Esophagus squamous epithelium (tissue), 5 donors: Measurements from ENCODE around the gene ADAMTSL2. TPM values are rescaled to one million over a fixed set of nuclear protein-coding genes. Genes with fewer than 3 reads are reported as not detected.

Source experiments
- DNase-seq: peaks from one replicate; lab custom pipeline; 2025; lab: John Stamatoyannopoulos, UW
- H3K27ac ChIP-seq, 4 donors: fragments of 200-600 bp; sonication (generic); one replicate each; pipeline ENCODE4 v1.5.1; 2016 to 2019; ENCODE audit warnings: mild to moderate bottlenecking in 1 of 4
- H3K27me3 ChIP-seq, 4 donors: fragments of 200-600 bp; sonication (generic); 1 replicate in 3 of 4; 2 replicates in 1 of 4; pipeline versions ENCODE4 v1.5.1 to v1.6.0; 2017 to 2021; ENCODE audit warnings: antibody characterized with exemption in 1 of 4
- H3K36me3 ChIP-seq, 3 donors: fragments of 200-600 bp; sonication (generic); one replicate each; pipeline ENCODE4 v1.5.1; 2016 to 2019
- H3K4me1 ChIP-seq, 3 donors: fragments of 200-600 bp; sonication (generic); one replicate each; pipeline ENCODE4 v1.5.1; 2017 to 2019
- H3K4me3 ChIP-seq, 4 donors: fragments of 200-600 bp; sonication (generic); 1 replicate in 3 of 4; 2 replicates in 1 of 4; pipeline ENCODE4 v1.5.1; 2016 to 2019; ENCODE audit warnings: mild to moderate bottlenecking in 2 of 4, moderate library complexity in 1 of 4
- H3K9me3 ChIP-seq, 3 donors: fragments of 200-600 bp; sonication (generic); one replicate each; pipeline ENCODE4 v1.5.1; 2016 to 2019
- CTCF ChIP-seq, 6 experiments: fragments of 450-650 bp in 4 of 6; fragments of 200-600 bp in 2 of 6; sonication (generic) in 2 of 6; IDR thresholded peaks; one replicate each; pipeline ENCODE4 v1.5.1; 2016 to 2019; ENCODE audit warnings: antibody characterized with exemption in 6 of 6, mild to moderate bottlenecking in 4 of 6, moderate library complexity in 4 of 6
- POLR2A ChIP-seq, 4 donors: fragments of 450-650 bp; IDR thresholded peaks; one replicate each; pipeline ENCODE4 v1.6.1; 2017; ENCODE audit warnings: antibody characterized with exemption in 4 of 4, mild to moderate bottlenecking in 4 of 4, moderate library complexity in 3 of 4
- WGBS, 2 donors: methylation state at CpG; one replicate each; pipeline ENCODE4 v1.1.5; 2018; 5-methylcytosine and 5-hydroxymethylcytosine counted together
- intact Hi-C: fragments of 100-400 bp; cut with DNase I; formaldehyde crosslinking; loops from one replicate; pipeline ENCODE4 v1.15.0; 2022
- total RNA-seq, 4 donors: library from RNA; depleted of rRNA; stranded (reverse); fragments of >200 nt; gene quantifications; one replicate each; pipeline ENCODE4 v1.1.0, GENCODE V29; 2016
- donor health status: DM: yes; HTN: yes; CAD: no.

Gene ADAMTSL2
- total RNA-seq, 4 donors from 2014 or later = 1.1 to 2.1 (median 1.4) TPM

GRCh38 chr9:133543772-133544467 lies 9.4 kb downstream of the ADAMTSL2 start:
- intact Hi-C loops = no loop called here
- Histone ChIP-seq H3K4me1 (peaks cover 3 to 53% (median 5%) of the 10 kb centered on the region in 3 donors), H3K27ac (no peak overlapping the region)

GRCh38 chr9:133545494-133546286 lies 11.2 kb downstream of the ADAMTSL2 start:
- DNase-seq = no peak
- H3K4me1 ChIP-seq = peaks cover 0 to 35% (median 3%) of the 10 kb centered on the region in 3 donors
- TF ChIP-seq CTCF (IDR thresholded peaks at IDR 0.05) (no peak), POLR2A (IDR thresholded peaks at IDR 0.05) (no peak)
- H3K4me3 ChIP-seq = no peak overlapping the region
- H3K9me3 ChIP-seq = no peaks in the 10 kb centered on the region
- H3K27me3 ChIP-seq = no peaks in the 10 kb centered on the region
- no peaks in the 10 kb centered on the region for H3K36me3 ChIP-seq
- intact Hi-C loops = no loop called here
- H3K27ac ChIP-seq = peak overlapping the region in 2 of 4 donors; percentile 24 to 26
- WGBS, 2 donors = 60 to 62% methylated on average over 10 to 15 of the region's 25 CpGs

More at GRCh38 chr9:133543772-133544467, 9.4 kb downstream of the ADAMTSL2 start:
- H3K9me3 ChIP-seq = no peaks in the 10 kb centered on the region
- WGBS, 2 donors = 71% methylated on average over 7 of the region's 16 CpGs; no CpG with 5 or more reads in 1 of the 2 donors
- TF ChIP-seq POLR2A (IDR thresholded peaks at IDR 0.05) (no peak), CTCF (IDR thresholded peaks at IDR 0.05) (no peak)
- H3K4me3 ChIP-seq = no peak overlapping the region
- no peak for DNase-seq
- no peaks in the 10 kb centered on the region for H3K36me3 ChIP-seq
- no peaks in the 10 kb centered on the region for H3K27me3 ChIP-seq

- intact Hi-C loops = no loop called here
- Histone ChIP-seq H3K27ac (no peak overlapping the region), H3K36me3 (no peaks in the 10 kb centered on the region), H3K27me3 (no peaks in the 10 kb centered on the region), H3K4me3 (no peak overlapping the region), H3K9me3 (no peaks in the 10 kb centered on the region), H3K4me1 (peaks cover 0 to 34% (median 3%) of the 10 kb centered on the region in 3 donors)
- WGBS, 2 donors = 83% methylated on average over 1 of the region's 8 CpGs; no CpG with 5 or more reads in 1 of the 2 donors
- TF ChIP-seq CTCF (IDR thresholded peaks at IDR 0.05) (no peak), POLR2A (IDR thresholded peaks at IDR 0.05) (no peak)
- DNase-seq = no peak
Observed at GRCh38 chr9:133546287-133546680, 11.8 kb downstream of the ADAMTSL2 start.

- Histone ChIP-seq H3K27ac (no peak overlapping the region), H3K4me3 (no peak overlapping the region), H3K4me1 (peaks cover 0 to 34% (median 3%) of the 10 kb centered on the region in 3 donors), H3K27me3 (no peaks in the 10 kb centered on the region), H3K9me3 (no peaks in the 10 kb centered on the region), H3K36me3 (no peaks in the 10 kb centered on the region)
- intact Hi-C loops = no loop called here
- 63 to 79% methylated on average over 9 to 14 of the region's 15 CpGs for WGBS, 2 donors
- no peak for TF ChIP-seq CTCF (IDR thresholded peaks at IDR 0.05)
- no peak for TF ChIP-seq POLR2A (IDR thresholded peaks at IDR 0.05)
- DNase-seq = no peak
Observed at GRCh38 chr9:133547116-133547515, 12.6 kb downstream of the ADAMTSL2 start.

GRCh38 chr9:133551446-133551845 lies 16.9 kb downstream of the ADAMTSL2 start:
- Histone ChIP-seq H3K27ac (no peak overlapping the region), H3K4me1 (peaks cover 0 to 5% (median 0%) of the 10 kb centered on the region in 3 donors), H3K4me3 (no peak overlapping the region), H3K9me3 (no peaks in the 10 kb centered on the region), H3K27me3 (no peaks in the 10 kb centered on the region), H3K36me3 (no peaks in the 10 kb centered on the region)
- 74 to 78% methylated on average over 4 to 7 of the region's 7 CpGs for WGBS, 2 donors
- intact Hi-C loops = no loop called here
- TF ChIP-seq POLR2A (IDR thresholded peaks at IDR 0.05) (no peak), CTCF (IDR thresholded peaks at IDR 0.05) (no peak)
- DNase-seq = no peak
